ENCODE data around the gene LCMT1. TPM values are rescaled to one million over a fixed set of nuclear protein-coding genes. Genes with fewer than 3 reads are reported as not detected.
"Not testable (repeated sequence)": the region's sequence is repeated elsewhere in the genome, so short reads cannot be mapped to it uniquely, and the experiment has no call there.

The LCMT1 gene
- total RNA-seq, 4 donors from 2014 or later, result 22.5 to 28.7 (median 24.8) TPM

DNA sequence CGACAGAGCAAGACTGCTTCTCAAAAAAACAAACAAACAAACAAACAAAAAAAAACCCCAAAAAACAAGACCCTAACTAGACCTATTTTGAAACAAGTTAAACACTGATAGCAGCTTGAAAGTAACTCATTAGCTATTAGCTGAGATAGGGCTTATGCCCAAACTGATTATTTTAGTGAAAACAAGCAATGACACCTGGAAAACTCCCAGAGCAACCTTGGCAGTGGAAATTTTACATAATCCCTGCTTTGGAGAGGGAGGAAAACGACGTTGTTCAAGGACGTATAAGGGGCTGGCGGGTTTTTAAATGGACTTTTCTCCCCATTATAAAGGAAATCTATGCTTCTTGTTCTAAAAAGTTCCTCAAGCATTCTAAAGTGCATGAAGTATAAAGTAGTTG, 59.8 kb downstream of the LCMT1 start:
- DNase-seq (ENCODE audit: low spot score) (no peak), ATAC-seq (ENCODE audit: low FRiP score) (no peak)
- TF ChIP-seq, protein P1, sequence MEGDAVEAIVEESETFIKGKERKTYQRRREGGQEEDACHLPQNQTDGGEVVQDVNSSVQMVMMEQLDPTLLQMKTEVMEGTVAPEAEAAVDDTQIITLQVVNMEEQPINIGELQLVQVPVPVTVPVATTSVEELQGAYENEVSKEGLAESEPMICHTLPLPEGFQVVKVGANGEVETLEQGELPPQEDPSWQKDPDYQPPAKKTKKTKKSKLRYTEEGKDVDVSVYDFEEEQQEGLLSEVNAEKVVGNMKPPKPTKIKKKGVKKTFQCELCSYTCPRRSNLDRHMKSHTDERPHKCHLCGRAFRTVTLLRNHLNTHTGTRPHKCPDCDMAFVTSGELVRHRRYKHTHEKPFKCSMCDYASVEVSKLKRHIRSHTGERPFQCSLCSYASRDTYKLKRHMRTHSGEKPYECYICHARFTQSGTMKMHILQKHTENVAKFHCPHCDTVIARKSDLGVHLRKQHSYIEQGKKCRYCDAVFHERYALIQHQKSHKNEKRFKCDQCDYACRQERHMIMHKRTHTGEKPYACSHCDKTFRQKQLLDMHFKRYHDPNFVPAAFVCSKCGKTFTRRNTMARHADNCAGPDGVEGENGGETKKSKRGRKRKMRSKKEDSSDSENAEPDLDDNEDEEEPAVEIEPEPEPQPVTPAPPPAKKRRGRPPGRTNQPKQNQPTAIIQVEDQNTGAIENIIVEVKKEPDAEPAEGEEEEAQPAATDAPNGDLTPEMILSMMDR (IDR thresholded peaks at IDR 0.05), result no peak

- no peak for ATAC-seq (ENCODE audit: low FRiP score)
- DNase-seq (ENCODE audit: low spot score), result no peak
- TF ChIP-seq, protein P1 (IDR thresholded peaks at IDR 0.05), result no peak
These were observed 61.3 kb downstream of the LCMT1 start for GRCh38 chr16:25172831-25173230.

- TF ChIP-seq, protein P1 (IDR thresholded peaks at IDR 0.05), result no peak
- ATAC-seq (ENCODE audit: low FRiP score) (no peak), DNase-seq (ENCODE audit: low spot score) (no peak)
These were observed 62.7 kb downstream of the LCMT1 start for GRCh38 chr16:25174285-25174684.

GRCh38 chr16:25176136-25176535, 64.6 kb downstream of the LCMT1 start:
- TF ChIP-seq, protein P1 (IDR thresholded peaks at IDR 0.05), result no peak
- ATAC-seq (ENCODE audit: low FRiP score) (no peak), DNase-seq (ENCODE audit: low spot score) (no peak)

- TF ChIP-seq, protein P1 (IDR thresholded peaks at IDR 0.05), result no peak
- no peak for DNase-seq (ENCODE audit: low spot score)
- ATAC-seq (ENCODE audit: low FRiP score), result no peak
These were observed 65.9 kb downstream of the LCMT1 start for GRCh38 chr16:25177512-25177830.

- no peak for ATAC-seq (ENCODE audit: low FRiP score)
- no peak for DNase-seq (ENCODE audit: low spot score)
These were observed 66.5 kb downstream of the LCMT1 start for GRCh38 chr16:25177831-25178688.

DNA sequence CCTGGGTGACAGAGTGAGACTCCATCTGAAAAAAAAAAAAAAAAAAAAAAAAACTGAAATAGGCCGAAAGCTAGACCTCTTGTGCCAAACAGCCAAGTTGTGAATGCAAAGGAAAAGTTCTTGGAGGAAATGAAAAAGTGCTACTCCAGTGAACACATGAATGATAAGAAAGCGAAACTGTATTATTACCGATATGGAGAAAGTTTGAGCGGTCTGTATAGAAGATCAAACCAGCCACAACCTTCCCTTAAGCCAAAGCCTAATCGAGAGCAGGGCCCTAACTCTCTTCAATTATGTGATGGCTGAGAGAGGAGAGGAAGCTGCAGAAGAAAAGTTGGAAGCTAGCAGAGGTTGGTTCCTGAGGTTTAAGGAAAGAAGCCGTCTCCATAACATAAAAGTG, 69.7 kb downstream of the LCMT1 start:
- not testable (repeated sequence) for ATAC-seq (ENCODE audit: low FRiP score)

More at GRCh38 chr16:25177831-25178688, 66.5 kb downstream of the LCMT1 start:
- TF ChIP-seq, protein P1 (IDR thresholded peaks at IDR 0.05), result no peak

More for the DNA sequence above, 69.7 kb downstream of the LCMT1 start:
- not testable (repeated sequence) for DNase-seq (ENCODE audit: low spot score)
